ENCODE measurements around the gene AP3D1. TPM values are rescaled to one million over a fixed set of nuclear protein-coding genes. Genes with fewer than 3 reads are reported as not detected.

The AP3D1 gene
- total RNA-seq, 1 experiment from 2014 or later, result 78.9 TPM

DNA sequence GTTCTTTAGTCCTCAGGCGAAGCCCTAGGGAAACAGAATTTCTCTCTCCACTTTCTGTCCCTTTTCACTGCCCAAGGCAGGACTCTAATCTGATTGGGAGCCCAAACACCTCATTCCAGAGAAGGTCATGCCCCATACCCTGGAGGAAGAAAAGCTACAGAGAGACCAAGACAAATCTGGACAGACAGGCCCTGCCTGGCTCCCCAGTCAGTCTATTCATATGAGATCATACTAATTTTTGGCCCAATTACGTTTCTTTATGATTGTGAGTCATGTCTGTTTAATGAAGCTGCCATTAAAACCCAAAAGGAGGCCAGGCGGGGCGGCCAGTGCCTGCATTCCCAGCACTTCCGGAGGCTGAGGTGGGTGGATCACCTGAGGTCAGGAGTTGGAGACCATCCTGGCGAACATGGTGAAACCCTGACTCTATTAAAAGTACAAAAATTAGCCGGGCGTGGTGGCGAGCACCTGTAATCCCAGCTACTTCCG lies 3.3 kb upstream of the AP3D1 start:
- Histone ChIP-seq H3K27me3 (replicated peaks) (no peaks in the 10 kb centered on the region), H3K4me1 (replicated peaks) (peaks cover 26% of the 10 kb centered on the region), H3K9me3 (replicated peaks) (no peaks in the 10 kb centered on the region), H3K27ac (no peak overlapping the region), H3K4me3 (no peak overlapping the region), H3K36me3 (peaks cover 15% of the 10 kb centered on the region)
- no peak for DNase-seq (ENCODE audit: low read depth in 1 of 2, low spot score in 2 of 2)

- H3K27ac ChIP-seq, result peak overlapping the region; percentile 43
Measured at GRCh38 chr19:2150794-2151338, 500 bp downstream of the AP3D1 start.

GRCh38 chr19:2149980-2150793 lies 1.2 kb downstream of the AP3D1 start:
- Histone ChIP-seq H3K27me3 (replicated peaks) (no peaks in the 10 kb centered on the region), H3K4me3 (peak overlapping the region; percentile 93), H3K4me1 (replicated peaks) (peaks cover 29% of the 10 kb centered on the region), H3K36me3 (peaks cover 36% of the 10 kb centered on the region), H3K27ac (peak overlapping the region; percentile 43; the same call in 1 of the 2 replicates), H3K9me3 (replicated peaks) (no peaks in the 10 kb centered on the region)
- no peak for DNase-seq (ENCODE audit: low read depth in 1 of 2, low spot score in 2 of 2)

More at GRCh38 chr19:2150794-2151338, 500 bp downstream of the AP3D1 start:
- Histone ChIP-seq H3K9me3 (replicated peaks) (no peaks in the 10 kb centered on the region), H3K36me3 (peaks cover 32% of the 10 kb centered on the region), H3K4me3 (peak overlapping the region; percentile 93), H3K27me3 (replicated peaks) (no peaks in the 10 kb centered on the region), H3K4me1 (replicated peaks) (peaks cover 23% of the 10 kb centered on the region)
- DNase-seq (ENCODE audit: low read depth in 1 of 2, low spot score in 2 of 2), result peak in 1 of 2 experiments; percentile 33

DNA sequence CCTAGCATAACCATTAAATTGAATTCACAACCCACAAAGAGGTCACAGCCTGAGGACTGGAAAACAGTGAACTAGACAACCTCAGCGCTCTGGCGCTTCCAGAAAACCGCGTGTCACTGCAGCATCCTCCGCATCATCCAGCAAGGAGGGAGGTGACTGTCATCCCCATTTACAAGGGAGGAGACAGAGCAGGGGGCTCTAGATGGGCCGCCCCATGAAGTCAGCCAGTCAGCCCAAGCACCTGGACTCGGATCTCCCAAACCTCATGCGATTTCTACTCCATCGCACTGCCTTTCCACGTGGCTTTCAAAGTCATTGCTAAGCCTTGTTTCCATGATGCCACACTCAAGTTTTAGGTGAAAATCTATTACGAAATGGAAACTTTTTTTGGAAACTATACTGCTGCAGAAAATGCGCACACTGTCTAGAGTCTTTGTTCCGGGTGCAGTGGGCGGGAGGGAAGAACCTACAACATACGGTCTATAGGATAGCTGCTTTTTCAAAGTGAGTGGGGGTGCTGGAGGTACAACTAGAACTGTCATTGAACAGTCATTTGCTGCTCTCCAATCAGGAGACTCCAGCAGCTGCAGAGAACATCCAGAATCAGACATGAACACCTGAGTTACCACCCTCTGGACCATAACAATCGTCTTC lies 2.8 kb downstream of the AP3D1 start:
- Histone ChIP-seq H3K4me3 (no peak overlapping the region), H3K9me3 (replicated peaks) (no peaks in the 10 kb centered on the region), H3K27me3 (replicated peaks) (no peaks in the 10 kb centered on the region), H3K36me3 (peaks cover 46% of the 10 kb centered on the region), H3K27ac (no peak overlapping the region), H3K4me1 (replicated peaks) (peaks cover 37% of the 10 kb centered on the region)
- DNase-seq (ENCODE audit: low read depth in 1 of 2, low spot score in 2 of 2), result no peak

DNA sequence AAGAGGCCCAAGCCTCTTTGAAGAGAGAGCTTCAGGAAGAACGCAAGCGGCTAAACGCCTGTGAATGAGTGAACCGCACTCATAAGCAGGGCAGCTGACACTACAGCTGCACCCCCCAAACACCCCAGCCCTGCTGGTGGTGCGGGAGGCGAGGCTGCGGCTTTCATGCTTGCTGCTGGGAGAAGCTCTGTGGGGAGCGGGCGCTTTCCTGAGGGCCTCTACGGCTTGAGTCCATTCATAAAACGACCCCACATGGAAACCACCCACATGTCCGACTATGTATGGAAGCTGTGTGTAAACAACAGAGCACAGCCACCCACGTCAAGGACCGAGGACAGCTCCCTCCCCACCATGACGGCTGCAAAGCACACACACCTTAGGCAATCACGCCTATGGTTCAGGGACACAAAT lies 5.5 kb downstream of the AP3D1 start:
- H3K36me3 ChIP-seq, result peaks cover 46% of the 10 kb centered on the region
- peak; percentile 75 to 83 for DNase-seq (ENCODE audit: low read depth in 1 of 2, low spot score in 2 of 2)
- no peaks in the 10 kb centered on the region for H3K9me3 ChIP-seq (replicated peaks)
- peaks cover 31% of the 10 kb centered on the region for H3K4me1 ChIP-seq (replicated peaks)
- no peaks in the 10 kb centered on the region for H3K27me3 ChIP-seq (replicated peaks)
- no peak overlapping the region for H3K27ac ChIP-seq
- H3K4me3 ChIP-seq, result no peak overlapping the region

GRCh38 chr19:2144190-2144589 lies 7.2 kb downstream of the AP3D1 start:
- no peaks in the 10 kb centered on the region for H3K27me3 ChIP-seq (replicated peaks)
- H3K4me1 ChIP-seq (replicated peaks), result peaks cover 20% of the 10 kb centered on the region
- DNase-seq (ENCODE audit: low read depth in 1 of 2, low spot score in 2 of 2), result no peak
- no peak overlapping the region for H3K4me3 ChIP-seq
- H3K9me3 ChIP-seq (replicated peaks), result no peaks in the 10 kb centered on the region
- peaks cover 45% of the 10 kb centered on the region for H3K36me3 ChIP-seq
- H3K27ac ChIP-seq, result no peak overlapping the region

DNA sequence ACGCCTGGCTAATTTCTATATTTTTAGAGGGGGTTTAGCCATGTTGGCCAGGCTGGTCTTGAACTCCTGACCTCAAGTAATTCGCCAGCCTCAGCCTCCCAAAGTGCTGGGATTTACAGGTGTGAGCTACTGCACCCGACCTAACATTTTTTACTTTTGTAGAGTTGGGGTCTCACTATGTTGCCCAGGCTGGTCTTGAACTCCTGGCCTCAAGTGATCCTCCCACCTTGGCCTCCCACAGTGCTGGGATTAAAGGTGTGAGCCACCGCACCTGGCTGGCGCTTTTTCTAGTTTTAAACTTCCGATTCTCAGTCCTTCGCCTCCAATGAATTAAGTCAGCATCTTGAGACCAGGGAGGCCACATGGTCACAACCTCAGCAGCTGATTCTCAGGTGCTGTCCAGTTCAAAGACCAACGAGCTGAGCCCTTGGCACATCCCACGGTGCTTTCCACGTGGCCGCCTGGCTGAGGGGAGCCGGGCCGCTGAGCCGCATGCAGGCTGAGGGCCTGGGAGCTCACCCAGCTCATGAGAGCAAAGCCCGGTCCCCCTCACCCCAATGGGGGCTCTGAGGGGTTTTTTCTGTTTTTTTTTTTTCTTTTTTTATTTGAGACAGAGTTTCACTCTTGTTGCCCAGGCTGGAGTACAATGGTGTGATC lies 9.1 kb downstream of the AP3D1 start:
- no peaks in the 10 kb centered on the region for H3K9me3 ChIP-seq (replicated peaks)

DNA sequence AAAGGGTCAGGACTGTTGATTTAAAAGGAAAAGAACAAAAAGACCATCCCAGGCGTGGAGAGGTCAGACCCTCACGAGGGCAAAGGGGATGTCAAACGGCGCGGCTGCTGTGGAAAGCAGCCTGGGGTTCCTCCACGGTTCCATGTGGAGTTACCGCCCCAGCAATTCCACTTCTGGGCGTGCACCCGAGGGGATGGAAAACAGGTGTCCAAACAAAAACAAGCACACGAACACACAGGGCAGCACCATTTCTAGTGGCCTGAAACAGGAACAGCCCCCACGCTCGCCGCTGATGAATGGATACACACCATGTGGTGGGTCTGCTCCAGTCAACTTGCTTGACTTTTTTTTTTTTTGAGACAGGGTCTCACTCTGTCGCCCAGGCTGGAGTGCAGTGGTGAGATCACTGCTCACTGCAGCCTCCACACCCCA lies 11.2 kb downstream of the AP3D1 start:
- H3K27ac ChIP-seq, result no peak overlapping the region

More for the DNA sequence above, 9.1 kb downstream of the AP3D1 start:
- no peak overlapping the region for H3K27ac ChIP-seq
- H3K27me3 ChIP-seq (replicated peaks), result no peaks in the 10 kb centered on the region
- peaks cover 50% of the 10 kb centered on the region for H3K36me3 ChIP-seq
- H3K4me3 ChIP-seq, result no peak overlapping the region
- DNase-seq (ENCODE audit: low read depth in 1 of 2, low spot score in 2 of 2), result no peak
- H3K4me1 ChIP-seq (replicated peaks), result peaks cover 20% of the 10 kb centered on the region

GRCh38 chr19:2139385-2140137 lies 11.8 kb downstream of the AP3D1 start:
- DNase-seq (ENCODE audit: low read depth in 1 of 2, low spot score in 2 of 2), result no peak
- no peaks in the 10 kb centered on the region for H3K9me3 ChIP-seq (replicated peaks)
- H3K36me3 ChIP-seq, result peaks cover 60% of the 10 kb centered on the region
- peaks cover 1% of the 10 kb centered on the region; the same call in 1 of the 2 replicates for H3K4me1 ChIP-seq (replicated peaks)
- H3K27ac ChIP-seq, result no peak overlapping the region
- no peaks in the 10 kb centered on the region for H3K27me3 ChIP-seq (replicated peaks)
- H3K4me3 ChIP-seq, result no peak overlapping the region

More for the DNA sequence above, 11.2 kb downstream of the AP3D1 start:
- Histone ChIP-seq H3K4me3 (no peak overlapping the region), H3K4me1 (replicated peaks) (peaks cover 7% of the 10 kb centered on the region), H3K27me3 (replicated peaks) (no peaks in the 10 kb centered on the region), H3K36me3 (peaks cover 60% of the 10 kb centered on the region), H3K9me3 (replicated peaks) (no peaks in the 10 kb centered on the region)
- DNase-seq (ENCODE audit: low read depth in 1 of 2, low spot score in 2 of 2), result no peak

GRCh38 chr19:2138061-2138728 lies 13.2 kb downstream of the AP3D1 start:
- Histone ChIP-seq H3K4me1 (replicated peaks) (no peaks in the 10 kb centered on the region), H3K9me3 (replicated peaks) (no peaks in the 10 kb centered on the region), H3K4me3 (no peak overlapping the region), H3K27me3 (replicated peaks) (no peaks in the 10 kb centered on the region), H3K36me3 (peaks cover 62% of the 10 kb centered on the region), H3K27ac (no peak overlapping the region)
- no peak for DNase-seq (ENCODE audit: low read depth in 1 of 2, low spot score in 2 of 2)

- H3K27ac ChIP-seq, result no peak overlapping the region
- H3K9me3 ChIP-seq (replicated peaks), result no peaks in the 10 kb centered on the region
- H3K4me1 ChIP-seq (replicated peaks), result no peaks in the 10 kb centered on the region
- no peak overlapping the region for H3K4me3 ChIP-seq
- no peak for DNase-seq (ENCODE audit: low read depth in 1 of 2, low spot score in 2 of 2)
- H3K36me3 ChIP-seq, result peaks cover 76% of the 10 kb centered on the region
- no peaks in the 10 kb centered on the region for H3K27me3 ChIP-seq (replicated peaks)
Measured at GRCh38 chr19:2136796-2137195, 14.6 kb downstream of the AP3D1 start.

GRCh38 chr19:2135474-2136402 lies 15.6 kb downstream of the AP3D1 start:
- no peak overlapping the region for H3K27ac ChIP-seq
- no peaks in the 10 kb centered on the region for H3K4me1 ChIP-seq (replicated peaks)
- H3K27me3 ChIP-seq (replicated peaks), result no peaks in the 10 kb centered on the region
- H3K9me3 ChIP-seq (replicated peaks), result no peaks in the 10 kb centered on the region
- H3K4me3 ChIP-seq, result no peak overlapping the region
- peaks cover 75% of the 10 kb centered on the region for H3K36me3 ChIP-seq
- peak in 1 of 2 experiments; percentile 43 for DNase-seq (ENCODE audit: low read depth in 1 of 2, low spot score in 2 of 2)
